GM12878 (cell line): ENCODE data around the gene CYSRT1. TPM values are rescaled to one million over a fixed set of nuclear protein-coding genes. Genes with fewer than 3 reads are reported as not detected.

ENCODE experiments used
- ATAC-seq: fragments of 200-7000 bp; cut with Tn5 transposase; 3 replicates; pipeline ENCODE4 v1.9.1; 2020; ENCODE audit warnings: mild to moderate bottlenecking, moderate library complexity
- BruUV-seq: library from RNA; stranded (reverse); fragments of 400-500 nt; replicated peaks from 2 replicates; lab custom pipeline; 2021; lab: Mats Ljungman, UMichigan
- CTCF ChIA-PET: fragments of 300-600 bp; sonication (Branson Sonifier 250); formaldehyde crosslinking; extraction: SDS; loops from one replicate; lab custom pipeline; 2021; ENCODE audit warnings: inconsistent platforms; lab: Yijun Ruan, JAX
- POLR2A ChIA-PET: fragments of 350-600 bp; formaldehyde crosslinking; extraction: SDS; loops from one replicate; lab custom pipeline; 2021; ENCODE audit warnings: inconsistent platforms; lab: Charles Lee
- RAD21 ChIA-PET: fragments of 300-600 bp; sonication (Branson Sonifier 250); formaldehyde crosslinking; loops from one replicate; lab custom pipeline; 2023; ENCODE audit warnings: antibody characterized with exemption; ENCODE audit not compliant: unreplicated experiment; lab: Charles Lee
- SMC1A ChIA-PET: fragments of 300-600 bp; sonication (Branson Sonifier 250); formaldehyde crosslinking; loops from one replicate; lab custom pipeline; 2023; ENCODE audit not compliant: unreplicated experiment, uncharacterized antibody; lab: Charles Lee
- DNase-seq: peaks from one replicate; pipeline ENCODE4 v3.0.0-alpha.2; 2011; ENCODE audit warnings: low read depth, low spot score
- FAIRE-seq: peaks from 3 replicates; lab custom pipeline; 2011; peaks lifted over from hg19 to GRCh38; lab: Jason Lieb, UNC
- H2AFZ ChIP-seq: 2 replicates; pipeline ENCODE4 v1.6.0; 2011; ENCODE audit warnings: low read depth, low read length, control low read depth; ENCODE audit not compliant: control insufficient read depth
- H3K27ac ChIP-seq: 2 replicates; pipeline ENCODE4 v1.5.1; 2011; ENCODE audit warnings: control low read depth; ENCODE audit not compliant: control insufficient read depth, insufficient read depth
- H3K27me3 ChIP-seq, 2 experiments: replicated peaks in 1 of 2; 2 replicates each; pipeline versions ENCODE4 v1.6.0 to v1.6.1; 2011; ENCODE audit warnings: low read length in 1 of 2; ENCODE audit not compliant: control insufficient read depth in 2 of 2, insufficient read depth in 2 of 2
- H3K36me3 ChIP-seq, 2 experiments: 2 replicates each; pipeline ENCODE4 v1.5.1; 2011; ENCODE audit warnings: low read length in 1 of 2; ENCODE audit not compliant: control insufficient read depth in 2 of 2, insufficient read depth in 2 of 2
- H3K4me1 ChIP-seq: 2 replicates; pipeline ENCODE4 v1.6.1; 2011; ENCODE audit warnings: mild to moderate bottlenecking, low read length, moderate library complexity, mixed read lengths; ENCODE audit not compliant: control insufficient read depth, insufficient read depth
- H3K4me2 ChIP-seq: 2 replicates; pipeline ENCODE4 v1.6.0; 2011; ENCODE audit warnings: control low read depth; ENCODE audit not compliant: control insufficient read depth, insufficient read depth
- H3K4me3 ChIP-seq: fragments of 200-600 bp; sonication (generic); 2 replicates; pipeline ENCODE4 v1.5.1; 2016
- H3K79me2 ChIP-seq: 2 replicates; pipeline ENCODE4 v1.6.0; 2011; ENCODE audit warnings: low read length; ENCODE audit not compliant: control insufficient read depth, insufficient read depth
- H3K9ac ChIP-seq: 2 replicates; pipeline ENCODE4 v1.8.0; 2011; ENCODE audit warnings: low read length, control low read depth, mixed read lengths; ENCODE audit not compliant: control insufficient read depth, insufficient read depth
- H3K9me3 ChIP-seq: replicated peaks from 3 replicates; pipeline ENCODE4 v1.5.1; 2011; ENCODE audit warnings: mild to moderate bottlenecking, low read length; ENCODE audit not compliant: control insufficient read depth, insufficient read depth
- H4K20me1 ChIP-seq: 2 replicates; pipeline ENCODE4 v1.6.0; 2011; ENCODE audit not compliant: control insufficient read depth, insufficient read depth
- CREM ChIP-seq: IDR thresholded peaks from 2 replicates; pipeline ENCODE4 v1.6.1; 2014; ENCODE audit warnings: antibody characterized with exemption, low read depth
- ETV6 ChIP-seq, 2 experiments: fragments of 450-650 bp in 1 of 2; IDR thresholded peaks in 1 of 2; conservative IDR thresholded peaks in 1 of 2; 2 replicates each; pipeline ENCODE4 v1.6.1; 2014; ENCODE audit warnings: antibody characterized with exemption in 1 of 2, borderline replicate concordance in 1 of 2, low read depth in 1 of 2, mild to moderate bottlenecking in 1 of 2, moderate library complexity in 1 of 2
- GABPA ChIP-seq: IDR thresholded peaks from 2 replicates; pipeline ENCODE4 v1.6.1; 2014; ENCODE audit warnings: antibody characterized with exemption, low read depth, mild to moderate bottlenecking, inconsistent platforms
- HDGF ChIP-seq: fragments of 450-650 bp; IDR thresholded peaks from 2 replicates; pipeline ENCODE4 v1.6.1; 2016; ENCODE audit warnings: antibody characterized with exemption
- IKZF1 ChIP-seq: fragments of 450-650 bp; conservative IDR thresholded peaks from 2 replicates; pipeline ENCODE4 v1.6.1; 2017; ENCODE audit warnings: antibody characterized with exemption, mild to moderate bottlenecking
- MEF2A ChIP-seq: IDR thresholded peaks from 2 replicates; pipeline ENCODE4 v1.6.1; 2011; ENCODE audit warnings: low read depth, mild to moderate bottlenecking, low read length, moderate library complexity; ENCODE audit not compliant: insufficient read depth
- MXI1 ChIP-seq: fragments of 150-350 bp; IDR thresholded peaks from 2 replicates; pipeline ENCODE4 v1.6.1; 2011; ENCODE audit warnings: low read depth, mild to moderate bottlenecking, inconsistent platforms, low read length, improper control_type of control experiment
- MYC ChIP-seq: IDR thresholded peaks from 2 replicates; pipeline ENCODE4 v1.6.1; 2011; ENCODE audit warnings: mild to moderate bottlenecking, low read length, moderate library complexity, inconsistent platforms; ENCODE audit not compliant: insufficient read depth, insufficient replicate concordance, insufficient read length, severe bottlenecking
- NFIC ChIP-seq: IDR thresholded peaks from 2 replicates; pipeline ENCODE4 v1.6.1; 2012; ENCODE audit warnings: low read depth, mild to moderate bottlenecking, inconsistent platforms, low read length, moderate library complexity
- NR2F1 ChIP-seq: fragments of 450-650 bp; conservative IDR thresholded peaks from 2 replicates; pipeline ENCODE4 v1.6.1; 2017; ENCODE audit warnings: mild to moderate bottlenecking
- RAD21 ChIP-seq: IDR thresholded peaks from 2 replicates; pipeline ENCODE4 v1.6.1; 2011; ENCODE audit warnings: mild to moderate bottlenecking, low read depth, low read length, moderate library complexity; ENCODE audit not compliant: insufficient read depth
- RB1 ChIP-seq: fragments of 450-650 bp; formaldehyde crosslinking; IDR thresholded peaks from 2 replicates; pipeline ENCODE4 v1.6.1; 2017; ENCODE audit warnings: mild to moderate bottlenecking, borderline replicate concordance
- STAT1 ChIP-seq: fragments of 450-650 bp; conservative IDR thresholded peaks from 2 replicates; pipeline ENCODE4 v1.6.1; 2014; ENCODE audit warnings: antibody characterized with exemption, mild to moderate bottlenecking
- WGBS: methylation state at CpG from one replicate; pipeline ENCODE4 v1.1.6; 2016; ENCODE audit warnings: low lambda C conversion rate; ENCODE audit not compliant: insufficient replicate concordance, insufficient coverage; ENCODE audit errors: missing lambda C conversion rate; 5-methylcytosine and 5-hydroxymethylcytosine counted together
- in situ Hi-C: fragments of 300-500 bp; cut with MboI; formaldehyde crosslinking; loops from 9 replicates; pipeline ENCODE4 v1.14.3; 2018; ENCODE audit warnings: mixed read lengths
- intact Hi-C: fragments of 100-400 bp; cut with micrococcal nuclease; formaldehyde crosslinking; loops from one replicate; pipeline ENCODE4 v1.14.2; 2022; ENCODE audit not compliant: unreplicated experiment
- polyA plus RNA-seq, 11 experiments: library from polyadenylated mRNA; depleted of rRNA in 4 of 11; unstranded in 6 of 11; stranded (reverse) in 5 of 11; fragments of >200 nt; fragmentation: Nextera tagmentation in 4 of 11; fragmentation: Illumina TruSeq in 1 of 11; extraction: Ambion mirVana in 4 of 11; extraction: Trizol in 1 of 11; gene quantifications; 1 replicate in 1 of 11; 2 replicates in 10 of 11; pipeline versions ENCODE4 v1.2.1 to v1.2.3, GENCODE V29; 2011 to 2016; ENCODE audit warnings: inconsistent platforms in 2 of 11, missing spikeins in 2 of 11, low read depth in 1 of 11
- total RNA-seq, 4 experiments: library from RNA; depleted of rRNA in 3 of 4; stranded (reverse); fragments of >200 nt in 3 of 4; fragmentation: Illumina TruSeq in 1 of 4; extraction: Trizol in 1 of 4; gene quantifications; 2 replicates each; pipeline versions ENCODE4 v1.2.1 to v1.2.3, GENCODE V29; 2013 to 2021
- TF ChIP-seq, protein P1 (sequence below): IDR thresholded peaks from 2 replicates; pipeline ENCODE4 v1.6.1; 2012; ENCODE audit warnings: improper control_type of control experiment, low read depth, low read length; ENCODE audit not compliant: insufficient replicate concordance
- TF ChIP-seq, protein P2 (sequence below): fragments of 450-650 bp; IDR thresholded peaks from 2 replicates; pipeline ENCODE4 v1.6.1; 2017; ENCODE audit warnings: low read depth, mild to moderate bottlenecking, moderate library complexity

Gene CYSRT1
- total and polyA plus RNA-seq, 10 of the 15 experiments (the other 5 are each of a cell fraction or from before 2014, with no cell fraction given): 0.24 to 3.6 (median 0.97) TPM; not detected in 1

- ChIA-PET POLR2A (interaction anchor here (0.6 to 1.5 kb wide), 6 partner anchors 25 to 131 kb away, joined by 3 to 6 read pairs (median 4); no protein-coding TSS in a partner anchor), SMC1A (interaction anchor here (0.6 to 3.3 kb wide), 5 partner anchors 100 to 180 kb away, joined by 3 to 11 read pairs (median 3); partner anchors contain the start of gene DPP7), CTCF (interaction anchor here (0.6 to 6.4 kb wide), 24 partner anchors 12 to 276 kb away, joined by 3 to 52 read pairs (median 4); partner anchors contain the start of genes ANAPC2, LRRC26, SSNA1 and TUBB4B), RAD21 (interaction anchor here (0.6 to 1.9 kb wide), 11 partner anchors 29 to 181 kb away, joined by 3 to 10 read pairs (median 4); partner anchors contain the start of genes DPP7 and SSNA1)
- BruUV-seq: no TSS peak
- intact Hi-C loops (loop anchor here (1.0 to 10.0 kb wide), 2 partner anchors 109 to 182 kb away; partner anchors contain the start of gene NPDC1), in situ Hi-C loops (loop anchor here (5.0 kb wide), 1 partner anchor 105 kb away; no protein-coding TSS in a partner anchor)
- no peaks in the 10 kb centered on the region for H3K9me3 ChIP-seq
- ATAC-seq (peak; percentile 70), FAIRE-seq (peak; percentile 89), DNase-seq (no peak)
- no peak within 1 kb of the TSS for H3K4me2 ChIP-seq
- no peak within 1 kb of the TSS for H3K27ac ChIP-seq
- H3K9ac ChIP-seq: no peak within 1 kb of the TSS
- H4K20me1 ChIP-seq: no peaks in the 10 kb centered on the region
- no peaks in the 10 kb centered on the region for H3K36me3 ChIP-seq
- no peak within 1 kb of the TSS for H3K4me3 ChIP-seq
- no peaks in the 10 kb centered on the region for H3K79me2 ChIP-seq
- peaks cover 16% of the 10 kb centered on the region for H3K4me1 ChIP-seq
- H3K27me3 ChIP-seq: no peaks in the 10 kb centered on the region
- no peak within 1 kb of the TSS for H2AFZ ChIP-seq
- WGBS: 48% methylated on average over 25 of the region's 25 CpGs
- TF ChIP-seq, protein P1, sequence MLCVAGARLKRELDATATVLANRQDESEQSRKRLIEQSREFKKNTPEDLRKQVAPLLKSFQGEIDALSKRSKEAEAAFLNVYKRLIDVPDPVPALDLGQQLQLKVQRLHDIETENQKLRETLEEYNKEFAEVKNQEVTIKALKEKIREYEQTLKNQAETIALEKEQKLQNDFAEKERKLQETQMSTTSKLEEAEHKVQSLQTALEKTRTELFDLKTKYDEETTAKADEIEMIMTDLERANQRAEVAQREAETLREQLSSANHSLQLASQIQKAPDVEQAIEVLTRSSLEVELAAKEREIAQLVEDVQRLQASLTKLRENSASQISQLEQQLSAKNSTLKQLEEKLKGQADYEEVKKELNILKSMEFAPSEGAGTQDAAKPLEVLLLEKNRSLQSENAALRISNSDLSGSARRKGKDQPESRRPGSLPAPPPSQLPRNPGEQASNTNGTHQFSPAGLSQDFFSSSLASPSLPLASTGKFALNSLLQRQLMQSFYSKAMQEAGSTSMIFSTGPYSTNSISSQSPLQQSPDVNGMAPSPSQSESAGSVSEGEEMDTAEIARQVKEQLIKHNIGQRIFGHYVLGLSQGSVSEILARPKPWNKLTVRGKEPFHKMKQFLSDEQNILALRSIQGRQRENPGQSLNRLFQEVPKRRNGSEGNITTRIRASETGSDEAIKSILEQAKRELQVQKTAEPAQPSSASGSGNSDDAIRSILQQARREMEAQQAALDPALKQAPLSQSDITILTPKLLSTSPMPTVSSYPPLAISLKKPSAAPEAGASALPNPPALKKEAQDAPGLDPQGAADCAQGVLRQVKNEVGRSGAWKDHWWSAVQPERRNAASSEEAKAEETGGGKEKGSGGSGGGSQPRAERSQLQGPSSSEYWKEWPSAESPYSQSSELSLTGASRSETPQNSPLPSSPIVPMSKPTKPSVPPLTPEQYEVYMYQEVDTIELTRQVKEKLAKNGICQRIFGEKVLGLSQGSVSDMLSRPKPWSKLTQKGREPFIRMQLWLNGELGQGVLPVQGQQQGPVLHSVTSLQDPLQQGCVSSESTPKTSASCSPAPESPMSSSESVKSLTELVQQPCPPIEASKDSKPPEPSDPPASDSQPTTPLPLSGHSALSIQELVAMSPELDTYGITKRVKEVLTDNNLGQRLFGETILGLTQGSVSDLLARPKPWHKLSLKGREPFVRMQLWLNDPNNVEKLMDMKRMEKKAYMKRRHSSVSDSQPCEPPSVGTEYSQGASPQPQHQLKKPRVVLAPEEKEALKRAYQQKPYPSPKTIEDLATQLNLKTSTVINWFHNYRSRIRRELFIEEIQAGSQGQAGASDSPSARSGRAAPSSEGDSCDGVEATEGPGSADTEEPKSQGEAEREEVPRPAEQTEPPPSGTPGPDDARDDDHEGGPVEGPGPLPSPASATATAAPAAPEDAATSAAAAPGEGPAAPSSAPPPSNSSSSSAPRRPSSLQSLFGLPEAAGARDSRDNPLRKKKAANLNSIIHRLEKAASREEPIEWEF: no peak
- no peak for TF ChIP-seq ETV6 (conservative IDR thresholded peaks at IDR 0.05 in 1 of 2, IDR thresholded peaks at IDR 0.05 in 1 of 2; ENCODE audit: borderline replicate concordance in 1 of 2, low read depth in 1 of 2)
- TF ChIP-seq IKZF1: peak; percentile 54; the same call in 1 of the 2 replicates
- TF ChIP-seq, protein P2, sequence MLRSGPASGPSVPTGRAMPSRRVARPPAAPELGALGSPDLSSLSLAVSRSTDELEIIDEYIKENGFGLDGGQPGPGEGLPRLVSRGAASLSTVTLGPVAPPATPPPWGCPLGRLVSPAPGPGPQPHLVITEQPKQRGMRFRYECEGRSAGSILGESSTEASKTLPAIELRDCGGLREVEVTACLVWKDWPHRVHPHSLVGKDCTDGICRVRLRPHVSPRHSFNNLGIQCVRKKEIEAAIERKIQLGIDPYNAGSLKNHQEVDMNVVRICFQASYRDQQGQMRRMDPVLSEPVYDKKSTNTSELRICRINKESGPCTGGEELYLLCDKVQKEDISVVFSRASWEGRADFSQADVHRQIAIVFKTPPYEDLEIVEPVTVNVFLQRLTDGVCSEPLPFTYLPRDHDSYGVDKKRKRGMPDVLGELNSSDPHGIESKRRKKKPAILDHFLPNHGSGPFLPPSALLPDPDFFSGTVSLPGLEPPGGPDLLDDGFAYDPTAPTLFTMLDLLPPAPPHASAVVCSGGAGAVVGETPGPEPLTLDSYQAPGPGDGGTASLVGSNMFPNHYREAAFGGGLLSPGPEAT: no peak
- no peak for TF ChIP-seq CREM
- peak; percentile 71; the same call in 1 of the 2 replicates for TF ChIP-seq RB1
- TF ChIP-seq STAT1: 0 out of 2 replicates have a peak, but pooled peaks have one; percentile 37
- TF ChIP-seq NFIC: no peak
- no peak for TF ChIP-seq GABPA
- TF ChIP-seq MXI1: no peak
- TF ChIP-seq HDGF: peak; percentile 57; the same call in 1 of the 2 replicates
- TF ChIP-seq NR2F1: 0 out of 2 replicates have a peak, but pooled peaks have one; percentile 28
- peak; percentile 86 for TF ChIP-seq RAD21
- TF ChIP-seq MYC: no peak
- TF ChIP-seq MEF2A: 0 out of 2 replicates have a peak, but pooled peaks have one; percentile 18
Measured at GRCh38 chr9:137227054-137227852, 2.3 kb downstream of the CYSRT1 start, which contains the start of gene RNF224. Gene RNF224, plus strand, starts transcription at chr9:137227502. Its CDS starts 834 bp downstream, at chr9:137228336.
